Measurements from ENCODE around the gene TMC4.
"Not testable (repeated sequence)": the region's sequence is repeated elsewhere in the genome, so short reads cannot be mapped to it uniquely, and the experiment has no call there.

DNA sequence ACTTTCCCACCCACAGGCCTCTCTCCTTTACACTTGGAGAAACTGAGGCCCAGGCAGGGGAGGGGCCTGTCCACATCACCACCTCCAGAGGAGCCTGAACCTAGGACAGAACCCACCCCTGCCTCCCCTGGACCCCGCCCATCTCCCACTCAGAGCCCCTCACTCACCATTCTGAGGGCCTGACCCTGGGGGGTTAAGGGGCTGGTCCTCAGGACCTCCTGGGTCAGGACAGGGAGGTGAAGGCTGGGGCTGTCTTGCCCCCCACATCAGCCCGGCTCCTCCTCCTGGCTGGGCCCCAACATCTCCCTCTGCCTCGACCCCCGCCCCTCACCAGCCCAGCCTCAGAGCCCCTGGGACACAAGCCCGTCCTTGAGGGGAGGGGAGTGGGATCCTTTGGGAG lies 46.7 kb upstream of the TMC4 start:
- not testable (repeated sequence) for TF ChIP-seq POLR2A (IDR thresholded peaks at IDR 0.05)
- TF ChIP-seq, protein P1, sequence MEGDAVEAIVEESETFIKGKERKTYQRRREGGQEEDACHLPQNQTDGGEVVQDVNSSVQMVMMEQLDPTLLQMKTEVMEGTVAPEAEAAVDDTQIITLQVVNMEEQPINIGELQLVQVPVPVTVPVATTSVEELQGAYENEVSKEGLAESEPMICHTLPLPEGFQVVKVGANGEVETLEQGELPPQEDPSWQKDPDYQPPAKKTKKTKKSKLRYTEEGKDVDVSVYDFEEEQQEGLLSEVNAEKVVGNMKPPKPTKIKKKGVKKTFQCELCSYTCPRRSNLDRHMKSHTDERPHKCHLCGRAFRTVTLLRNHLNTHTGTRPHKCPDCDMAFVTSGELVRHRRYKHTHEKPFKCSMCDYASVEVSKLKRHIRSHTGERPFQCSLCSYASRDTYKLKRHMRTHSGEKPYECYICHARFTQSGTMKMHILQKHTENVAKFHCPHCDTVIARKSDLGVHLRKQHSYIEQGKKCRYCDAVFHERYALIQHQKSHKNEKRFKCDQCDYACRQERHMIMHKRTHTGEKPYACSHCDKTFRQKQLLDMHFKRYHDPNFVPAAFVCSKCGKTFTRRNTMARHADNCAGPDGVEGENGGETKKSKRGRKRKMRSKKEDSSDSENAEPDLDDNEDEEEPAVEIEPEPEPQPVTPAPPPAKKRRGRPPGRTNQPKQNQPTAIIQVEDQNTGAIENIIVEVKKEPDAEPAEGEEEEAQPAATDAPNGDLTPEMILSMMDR (IDR thresholded peaks at IDR 0.05) = not testable (repeated sequence)

Data from body of pancreas (tissue), 4 donors.